ENCODE results near the gene FAM117B.

- TF ChIP-seq ZFP36 (IDR thresholded peaks at IDR 0.05; ENCODE audit: borderline replicate concordance, partially characterized antibody) (no peak), CTCF (IDR thresholded peaks at IDR 0.05) (no peak), CHD2 (IDR thresholded peaks at IDR 0.05; ENCODE audit: low read length, partially characterized antibody) (no peak), USF2 (IDR thresholded peaks at IDR 0.05) (no peak), SMC3 (IDR thresholded peaks at IDR 0.05) (no peak), JUNB (IDR thresholded peaks at IDR 0.05) (no peak), POLR2A (IDR thresholded peaks at IDR 0.05; ENCODE audit: low read length) (no peak)
Measured at GRCh38 chr2:202818321-202818720, 183.6 kb downstream of the FAM117B start.
